ENCODE measurements around the gene CPTP. TPM values are rescaled to one million over a fixed set of nuclear protein-coding genes. Genes with fewer than 3 reads are reported as not detected.

Gene CPTP
- total RNA-seq, 1 experiment from 2014 or later, result 141 TPM

- no TSS peak for BruUV-seq (replicated peaks)
- Histone ChIP-seq H3K9me3 (ENCODE audit: low read length) (peaks cover 6% of the 10 kb centered on the region; the same call in 1 of the 2 replicates), H3K4me3 (ENCODE audit: low read length) (no peak overlapping the region), H3K4me1 (ENCODE audit: insufficient read depth, low read length) (peaks cover 29% of the 10 kb centered on the region), H2AFZ (ENCODE audit: low read length) (no peak overlapping the region), H3K27ac (ENCODE audit: low read length) (peak overlapping the region; percentile 30; the same call in 1 of the 2 replicates), H4K20me1 (ENCODE audit: low read length) (no peaks in the 10 kb centered on the region), H3F3A (ENCODE audit: low read length, unreplicated experiment) (no peaks in the 10 kb centered on the region), H3K79me2 (ENCODE audit: low read length) (no peaks in the 10 kb centered on the region), H3K27me3 (ENCODE audit: low read length) (no peaks in the 10 kb centered on the region), H3K9me2 (replicated peaks; ENCODE audit: low read length) (no peaks in the 10 kb centered on the region), H3K36me3 (ENCODE audit: low read depth, low read length) (no peaks in the 10 kb centered on the region), H3K4me2 (ENCODE audit: low read length) (peak overlapping the region; percentile 56), H3K9ac (ENCODE audit: low read length) (no peak overlapping the region)
- DNase-seq, result no peak
- TF ChIP-seq EZH2phosphoT487 (IDR thresholded peaks at IDR 0.05; ENCODE audit: borderline replicate concordance, low read length) (no peak), EZH2 (IDR thresholded peaks at IDR 0.05; ENCODE audit: low read length, unreplicated experiment) (no peak), CTCF (conservative IDR thresholded peaks at IDR 0.05; ENCODE audit: low read depth, low read length) (no peak)
- CTCF ChIA-PET, result no interaction called here
- ATAC-seq, result no peak
- POLR2A ChIA-PET (ENCODE audit: unreplicated experiment), result no interaction called here
- intact Hi-C loops (cut with micrococcal nuclease), result loop anchor here (2.0 kb wide), 1 partner anchor 17 kb away; no protein-coding TSS in a partner anchor
Measured at GRCh38 chr1:1361233-1361981, 36.8 kb downstream of the CPTP start.

- no peaks in the 10 kb centered on the region for H3K79me2 ChIP-seq (ENCODE audit: low read length)
- peaks cover 29% of the 10 kb centered on the region for H3K4me1 ChIP-seq (ENCODE audit: insufficient read depth, low read length)
- no peak for ATAC-seq
- no peaks in the 10 kb centered on the region for H3F3A ChIP-seq (ENCODE audit: low read length, unreplicated experiment)
- no TSS peak for BruUV-seq (replicated peaks)
- intact Hi-C loops (cut with micrococcal nuclease), result loop anchor here (2.0 kb wide), 1 partner anchor 17 kb away; no protein-coding TSS in a partner anchor
- H4K20me1 ChIP-seq (ENCODE audit: low read length), result no peaks in the 10 kb centered on the region
- no peaks in the 10 kb centered on the region for H3K36me3 ChIP-seq (ENCODE audit: low read depth, low read length)
- peaks cover 12% of the 10 kb centered on the region; the same call in 1 of the 2 replicates for H3K9me3 ChIP-seq (ENCODE audit: low read length)
- no peaks in the 10 kb centered on the region for H3K9me2 ChIP-seq (replicated peaks; ENCODE audit: low read length)
- CTCF ChIA-PET, result no interaction called here
- POLR2A ChIA-PET (ENCODE audit: unreplicated experiment), result no interaction called here
- H2AFZ ChIP-seq (ENCODE audit: low read length), result no peak overlapping the region
- H3K27ac ChIP-seq (ENCODE audit: low read length), result no peak overlapping the region
- H3K27me3 ChIP-seq (ENCODE audit: low read length), result no peaks in the 10 kb centered on the region
- TF ChIP-seq EZH2phosphoT487 (IDR thresholded peaks at IDR 0.05; ENCODE audit: borderline replicate concordance, low read length) (no peak), EZH2 (IDR thresholded peaks at IDR 0.05; ENCODE audit: low read length, unreplicated experiment) (no peak), CTCF (conservative IDR thresholded peaks at IDR 0.05; ENCODE audit: low read depth, low read length) (no peak)
- no peak overlapping the region for H3K4me3 ChIP-seq (ENCODE audit: low read length)
- no peak for DNase-seq
- H3K9ac ChIP-seq (ENCODE audit: low read length), result no peak overlapping the region
- no peak overlapping the region for H3K4me2 ChIP-seq (ENCODE audit: low read length)
Measured at GRCh38 chr1:1361982-1362423, 37.4 kb downstream of the CPTP start.

- H3K27me3 ChIP-seq (ENCODE audit: low read length), result no peaks in the 10 kb centered on the region
- TF ChIP-seq EZH2phosphoT487 (IDR thresholded peaks at IDR 0.05; ENCODE audit: borderline replicate concordance, low read length) (no peak), CTCF (conservative IDR thresholded peaks at IDR 0.05; ENCODE audit: low read depth, low read length) (0 out of 2 replicates have a peak, but pooled peaks have one; percentile 10)
- no peaks in the 10 kb centered on the region for H3K9me2 ChIP-seq (replicated peaks; ENCODE audit: low read length)
- ATAC-seq, result peak; percentile 53
- no peak overlapping the region for H3K4me2 ChIP-seq (ENCODE audit: low read length)
- intact Hi-C loops (cut with micrococcal nuclease), result no loop called here
- no peak overlapping the region for H3K9ac ChIP-seq (ENCODE audit: low read length)
- peaks cover 29% of the 10 kb centered on the region for H3K4me1 ChIP-seq (ENCODE audit: insufficient read depth, low read length)
- POLR2A ChIA-PET (ENCODE audit: unreplicated experiment), result interaction anchor here (0.7 kb wide), 1 partner anchor 11 kb away, joined by 3 read pairs; no protein-coding TSS in a partner anchor
- peak; percentile 96 for DNase-seq
- no TSS peak for BruUV-seq (replicated peaks)
- H3K36me3 ChIP-seq (ENCODE audit: low read depth, low read length), result no peaks in the 10 kb centered on the region
- no peak overlapping the region for H2AFZ ChIP-seq (ENCODE audit: low read length)
- no peak overlapping the region for H3K4me3 ChIP-seq (ENCODE audit: low read length)
- peaks cover 16% of the 10 kb centered on the region; the same call in 1 of the 2 replicates for H3K9me3 ChIP-seq (ENCODE audit: low read length)
- no peaks in the 10 kb centered on the region for H4K20me1 ChIP-seq (ENCODE audit: low read length)
- CTCF ChIA-PET, result no interaction called here
- no peaks in the 10 kb centered on the region for H3F3A ChIP-seq (ENCODE audit: low read length, unreplicated experiment)
- no peaks in the 10 kb centered on the region for H3K79me2 ChIP-seq (ENCODE audit: low read length)
- H3K27ac ChIP-seq (ENCODE audit: low read length), result peak overlapping the region; percentile 3; the same call in 1 of the 2 replicates
Measured at GRCh38 chr1:1364266-1364665, 39.7 kb downstream of the CPTP start.

Data from PC-3 (cell line).